Islet precursor cell (in vitro differentiated cells): ENCODE data around the gene ITGA8.
"Not testable (repeated sequence)": the region's sequence is repeated elsewhere in the genome, so short reads cannot be mapped to it uniquely, and the experiment has no call there.

Source experiments
- DNase-seq: peaks from one replicate; pipeline ENCODE4 v3.0.0-alpha.2; 2018

The ITGA8 gene

GRCh38 chr10:15487376-15487775, 232.3 kb downstream of the ITGA8 start:
- DNase-seq = no peak

GRCh38 chr10:15486404-15486803, 233.3 kb downstream of the ITGA8 start:
- no peak for DNase-seq

DNA sequence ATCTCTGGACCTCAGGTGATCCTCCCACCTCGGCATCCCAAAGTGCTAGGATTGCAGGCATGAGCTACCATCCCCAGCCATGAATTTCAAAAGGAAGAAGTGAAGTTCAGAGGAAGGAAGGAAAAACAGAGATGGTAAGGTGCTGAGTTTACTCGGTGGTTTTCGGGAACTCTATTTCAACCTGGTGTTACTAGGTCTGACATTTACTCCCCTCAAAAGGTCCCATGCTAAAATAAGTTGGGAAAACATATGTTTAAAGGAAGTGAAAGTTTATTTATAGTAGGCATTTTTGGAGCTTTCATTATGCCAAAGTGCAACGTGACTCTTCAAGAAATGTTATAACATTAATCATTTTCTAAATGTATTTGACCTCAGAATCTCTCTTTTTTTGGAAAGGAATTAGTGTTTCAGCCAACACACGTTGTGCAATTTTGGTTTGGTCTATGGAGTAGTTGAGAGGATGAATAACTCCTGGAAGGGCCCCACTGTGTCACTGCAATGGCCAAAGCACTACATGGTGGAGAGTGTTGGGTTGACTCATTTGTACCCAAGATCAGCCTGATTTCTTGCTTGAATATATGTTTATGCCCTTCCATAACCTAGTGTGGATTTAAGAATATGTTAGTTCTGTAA, 233.9 kb downstream of the ITGA8 start:
- no peak for DNase-seq

DNA sequence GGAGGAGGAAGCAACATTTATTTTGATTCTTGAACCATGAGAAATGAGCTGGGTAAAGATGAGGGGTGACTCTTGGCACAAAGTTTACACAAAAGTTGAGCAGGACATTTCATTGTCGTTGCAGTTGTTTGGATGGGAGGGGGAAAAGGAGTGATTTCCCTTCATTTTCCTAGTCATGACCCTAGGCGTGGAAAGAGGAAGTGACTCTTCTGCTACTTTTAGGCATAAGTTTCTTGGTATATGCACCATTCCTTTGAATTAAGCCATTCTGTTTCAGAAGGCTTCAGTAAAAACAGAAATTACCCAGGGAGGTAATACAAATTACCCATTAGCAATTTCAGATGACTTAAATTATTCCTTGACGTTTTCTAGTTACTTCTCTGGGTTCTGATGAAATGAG, 234.7 kb downstream of the ITGA8 start:
- DNase-seq = no peak

GRCh38 chr10:15484128-15484527, 235.6 kb downstream of the ITGA8 start:
- no peak for DNase-seq

- peak; percentile 57 for DNase-seq
Measured at GRCh38 chr10:15483215-15484075, 236.3 kb downstream of the ITGA8 start.

DNA sequence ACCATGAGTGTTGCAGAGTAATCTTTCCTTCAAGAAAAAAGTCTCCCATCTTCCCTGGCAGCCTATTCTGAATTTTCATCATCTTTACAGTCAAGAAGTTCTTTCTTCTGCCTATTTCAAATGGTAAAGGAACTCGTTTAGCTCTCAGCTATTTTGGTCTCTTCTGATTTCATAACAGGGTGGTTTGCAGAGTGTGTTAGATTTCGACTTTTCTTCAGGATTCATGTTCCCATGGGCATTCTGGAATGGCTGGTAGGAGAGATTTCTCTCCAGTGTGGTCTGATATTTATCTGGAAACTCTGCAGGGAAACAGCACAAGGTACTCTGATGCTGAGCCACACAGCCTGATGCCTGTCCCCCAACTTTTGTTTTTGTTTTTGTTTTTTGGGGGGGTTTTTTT, 237.6 kb downstream of the ITGA8 start:
- DNase-seq = no peak

DNA sequence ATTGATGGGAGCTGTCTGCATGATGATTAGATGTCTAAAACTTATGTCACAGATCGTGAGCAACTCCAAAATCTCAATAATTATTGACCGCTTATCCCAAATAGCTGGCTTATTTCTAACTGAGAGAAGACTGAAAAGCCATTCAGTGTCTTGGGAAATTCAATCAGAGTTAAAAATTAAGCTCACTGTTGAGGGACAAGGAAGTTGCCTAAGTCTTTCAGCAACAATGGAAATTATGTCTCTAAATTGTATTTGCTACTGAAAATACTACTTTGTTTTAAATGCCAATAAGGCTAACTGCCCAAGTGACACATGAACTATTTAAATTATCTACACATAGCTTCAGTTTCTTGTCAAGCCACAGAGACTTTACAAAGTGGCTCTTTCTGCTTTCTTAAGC, 240.8 kb downstream of the ITGA8 start:
- no peak for DNase-seq

DNA sequence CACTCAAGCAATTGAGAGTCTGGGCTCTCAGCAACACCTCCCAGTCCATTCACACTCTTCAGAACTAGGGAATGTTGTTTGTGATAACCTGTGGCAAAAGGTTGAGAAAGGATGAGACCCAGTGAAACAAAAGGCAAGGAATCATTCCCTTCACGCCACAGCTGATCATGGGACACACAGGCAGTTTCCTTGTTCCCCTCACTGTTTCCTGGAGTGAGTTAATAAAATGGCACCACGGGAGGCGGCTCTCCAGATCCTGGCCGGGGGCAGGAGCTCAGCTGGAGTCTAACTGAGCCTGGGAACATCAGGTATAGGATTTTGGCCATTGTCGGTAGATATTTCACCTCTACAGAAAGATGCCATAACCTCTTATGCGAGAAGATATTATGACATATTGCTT, 241.3 kb downstream of the ITGA8 start:
- no peak for DNase-seq

DNA sequence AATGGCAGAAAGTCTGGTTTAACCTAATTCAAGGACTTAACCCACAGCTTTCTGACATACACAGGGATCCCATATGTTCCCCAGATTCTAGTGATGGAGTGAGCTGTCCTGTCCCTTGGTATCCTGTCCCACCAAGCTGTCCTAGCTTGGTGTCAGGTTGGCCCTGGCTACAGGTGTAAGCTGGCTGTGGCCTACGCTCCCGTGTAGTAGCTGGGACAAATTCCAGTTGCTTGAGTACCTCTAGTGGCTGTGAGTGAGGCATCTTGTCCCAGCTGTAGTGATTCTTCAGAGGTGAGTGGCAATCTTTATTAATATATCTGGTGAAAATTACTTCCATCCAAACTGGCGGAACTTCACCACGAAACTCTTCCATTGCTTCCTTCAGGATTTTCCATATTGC, 243.4 kb downstream of the ITGA8 start:
- DNase-seq = no peak

DNA sequence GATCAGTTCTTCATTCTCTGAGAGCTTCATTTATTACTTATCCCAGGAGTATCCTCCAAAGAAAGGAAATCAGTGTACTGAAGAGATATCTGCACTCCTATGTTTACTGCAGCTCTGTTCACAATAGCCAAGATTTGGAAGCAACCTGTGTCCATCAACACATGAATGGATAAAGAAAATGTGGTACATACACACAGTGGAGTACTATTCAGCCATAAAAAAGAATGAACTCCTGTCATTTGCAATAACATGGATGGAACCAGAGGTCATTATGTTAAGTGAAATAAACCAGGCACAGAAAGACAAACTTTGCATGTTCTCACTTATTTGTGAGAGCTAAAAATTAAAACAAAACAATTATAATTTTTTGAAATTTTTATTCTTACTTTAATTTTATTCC, 244.3 kb downstream of the ITGA8 start:
- DNase-seq = not testable (repeated sequence)

DNA sequence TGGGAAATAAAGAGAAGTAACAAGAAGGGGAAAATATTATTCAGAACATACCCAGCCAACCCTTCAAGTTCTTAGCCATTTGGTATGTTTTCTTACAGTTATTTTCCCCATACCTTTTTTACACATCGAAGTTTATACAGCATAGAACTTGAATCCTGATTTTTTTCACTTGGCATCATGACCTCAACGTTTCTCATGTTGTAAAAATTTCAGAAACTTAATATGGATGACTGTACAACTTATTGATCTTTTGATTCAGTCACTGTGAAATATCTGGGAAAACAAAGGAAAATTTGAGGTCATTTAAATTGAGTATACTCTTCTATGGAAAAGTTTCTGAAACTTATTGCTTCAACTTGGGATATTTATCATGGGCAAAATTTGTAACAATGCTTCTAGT, 245.1 kb downstream of the ITGA8 start:
- DNase-seq = no peak

- DNase-seq = no peak
Measured at GRCh38 chr10:15473396-15473767, 246.3 kb downstream of the ITGA8 start.

DNA sequence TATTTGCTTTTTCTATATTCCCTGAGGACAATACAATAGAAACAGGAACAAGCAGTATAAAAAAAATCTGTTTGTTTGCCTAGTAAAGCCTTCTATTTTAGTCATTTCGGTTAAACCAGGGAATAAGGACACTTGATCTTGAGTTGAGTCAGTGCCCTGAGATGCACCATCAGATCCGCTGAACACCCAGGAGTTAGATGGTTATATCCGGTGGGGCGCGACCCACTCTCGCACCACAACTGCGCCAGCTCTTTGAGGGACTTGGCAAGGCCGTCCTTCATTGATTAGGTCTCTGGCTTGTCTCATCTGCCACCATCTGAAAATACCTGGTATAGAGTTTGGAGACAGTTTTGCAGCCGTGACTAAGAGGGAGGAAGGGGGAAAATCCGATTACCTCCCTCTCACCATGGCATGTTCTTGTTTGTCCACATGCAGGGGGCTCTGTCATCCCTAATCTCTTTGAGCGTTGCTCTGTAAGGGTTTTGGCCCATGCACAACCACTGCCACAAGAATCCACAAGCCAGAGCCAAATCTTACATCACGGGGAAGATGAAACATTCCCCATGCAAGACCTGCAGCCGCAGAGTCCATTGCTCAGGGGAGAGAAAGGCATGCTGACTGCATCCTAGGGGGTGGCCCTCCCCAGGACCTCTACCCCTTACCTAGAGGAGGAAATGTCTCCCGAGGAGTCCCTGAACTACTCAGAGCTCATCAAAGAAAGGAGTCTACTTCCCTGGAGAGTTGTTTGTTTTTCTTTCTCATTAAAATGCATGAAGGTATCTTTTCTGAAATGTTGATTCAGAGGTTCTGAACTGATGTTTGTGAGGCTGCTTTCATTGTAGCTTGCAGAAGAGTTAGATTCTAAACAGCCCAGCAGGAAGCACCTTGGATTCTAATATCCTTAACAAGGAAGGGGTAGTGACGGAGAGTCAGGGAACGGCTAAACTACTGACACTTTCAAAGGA, 247.0 kb downstream of the ITGA8 start:
- no peak for DNase-seq

DNA sequence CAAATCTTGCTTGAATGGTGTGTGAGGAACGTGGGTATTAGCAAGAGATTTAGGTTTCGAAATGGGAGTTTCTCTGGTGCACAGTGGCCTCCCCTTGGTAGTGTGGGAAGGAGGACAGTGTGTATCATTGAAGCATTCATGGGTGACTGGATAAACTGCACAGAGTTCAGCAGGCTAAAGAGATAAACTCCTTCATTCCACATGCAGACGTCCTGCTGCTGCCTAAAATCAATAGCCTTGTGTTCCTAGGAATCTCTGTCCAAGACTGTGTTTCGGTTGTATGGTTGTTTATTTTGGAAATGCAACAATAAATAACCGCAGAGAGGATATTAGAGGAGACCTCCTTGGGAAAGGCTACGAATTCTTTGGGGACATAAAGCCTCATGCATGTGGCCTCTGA, 247.7 kb downstream of the ITGA8 start:
- no peak for DNase-seq

DNA sequence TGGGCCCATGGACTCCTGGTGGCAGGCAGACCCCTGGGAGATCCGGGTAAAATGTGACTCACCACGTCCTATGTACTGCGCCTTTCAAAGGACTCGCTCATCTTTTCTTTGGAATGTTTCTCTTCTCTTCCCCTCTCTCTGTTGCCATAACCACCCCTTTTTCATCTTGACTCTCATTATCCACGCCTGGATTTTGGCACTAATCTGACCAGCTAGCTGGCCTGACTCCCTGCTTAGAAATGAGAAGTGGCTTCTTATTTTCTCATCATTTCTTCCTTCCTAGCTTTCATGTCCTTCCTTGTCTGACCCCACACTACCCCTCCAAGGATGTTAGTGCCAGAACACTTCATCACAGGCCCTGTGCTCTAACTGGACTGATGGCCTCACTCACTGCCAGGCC, 250.6 kb downstream of the ITGA8 start:
- no peak for DNase-seq

DNA sequence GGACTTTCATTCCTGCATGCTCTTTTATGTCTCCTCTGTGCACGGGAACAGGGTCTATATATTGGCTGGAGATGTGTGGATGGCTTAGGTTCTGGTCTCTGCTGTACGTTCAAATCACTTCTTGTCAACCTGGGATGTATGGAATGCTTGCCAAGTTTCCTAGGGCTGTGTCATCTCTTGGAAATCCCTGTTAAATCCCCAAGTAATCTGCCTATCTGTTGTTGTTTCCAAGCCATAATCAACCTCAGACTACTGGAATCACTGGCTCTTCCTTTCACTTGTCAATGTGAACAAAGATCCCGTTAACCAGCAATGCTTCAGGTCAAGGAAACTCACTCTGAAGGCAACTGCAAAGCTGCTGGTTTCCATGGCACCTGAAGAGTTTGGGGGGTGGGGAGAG, 255.3 kb downstream of the ITGA8 start:
- peak; percentile 66 for DNase-seq
